ENCODE measurements around the gene MAP2K6.

The MAP2K6 gene

GRCh38 chr17:69497161-69497560, 82.7 kb downstream of the MAP2K6 start:
- no peak for DNase-seq

- no peak for DNase-seq
Observed at GRCh38 chr17:69499318-69499717, 84.8 kb downstream of the MAP2K6 start.

GRCh38 chr17:69500911-69501429, 86.5 kb downstream of the MAP2K6 start:
- DNase-seq = no peak

- no peak for DNase-seq
Observed at GRCh38 chr17:69501591-69502468, 87.3 kb downstream of the MAP2K6 start.

GRCh38 chr17:69503711-69504110, 89.2 kb downstream of the MAP2K6 start:
- no peak for DNase-seq

- no peak for DNase-seq
Observed at GRCh38 chr17:69505740-69506139, 91.2 kb downstream of the MAP2K6 start.

- no peak for DNase-seq
Observed at GRCh38 chr17:69506489-69506888, 92.0 kb downstream of the MAP2K6 start.

GRCh38 chr17:69508814-69509213, 94.3 kb downstream of the MAP2K6 start:
- no peak for DNase-seq

- DNase-seq = no peak
Observed at GRCh38 chr17:69511250-69511649, 96.8 kb downstream of the MAP2K6 start.

- DNase-seq = no peak
Observed at GRCh38 chr17:69512946-69513345, 98.4 kb downstream of the MAP2K6 start.

- DNase-seq = no peak
Observed at GRCh38 chr17:69516225-69516624, 101.7 kb downstream of the MAP2K6 start.

- DNase-seq = no peak
Observed at GRCh38 chr17:69516911-69517310, 102.4 kb downstream of the MAP2K6 start.

- DNase-seq = no peak
Observed at GRCh38 chr17:69518951-69519350, 104.5 kb downstream of the MAP2K6 start.

GRCh38 chr17:69523244-69523861, 108.9 kb downstream of the MAP2K6 start:
- DNase-seq = peak in 1 of 2 experiments; percentile 5

GRCh38 chr17:69524854-69525253, 110.4 kb downstream of the MAP2K6 start:
- no peak for DNase-seq

- DNase-seq = peak; percentile 3 to 5
Observed at GRCh38 chr17:69525920-69526841, 111.7 kb downstream of the MAP2K6 start.

GRCh38 chr17:69528035-69528434, 113.5 kb downstream of the MAP2K6 start:
- DNase-seq = no peak

GRCh38 chr17:69533481-69534234, 119.2 kb downstream of the MAP2K6 start:
- DNase-seq = no peak

- no peak for DNase-seq
Observed at GRCh38 chr17:69534235-69534621, 119.7 kb downstream of the MAP2K6 start.

GRCh38 chr17:69535016-69535570, 120.6 kb downstream of the MAP2K6 start:
- no peak for DNase-seq

GRCh38 chr17:69538795-69539194, 124.3 kb downstream of the MAP2K6 start:
- DNase-seq = no peak

GRCh38 chr17:69539274-69539673, 124.8 kb downstream of the MAP2K6 start:
- DNase-seq = no peak
